Testis (tissue), 2 donors: ENCODE results near the gene EME1.

Source experiments
- CTCF ChIP-seq, 3 experiments: fragments of 450-650 bp in 2 of 3; fragments of 200-600 bp in 1 of 3; sonication (generic) in 1 of 3; IDR thresholded peaks; one replicate each; pipeline ENCODE4 v1.5.1; 2016 to 2019; ENCODE audit warnings: antibody characterized with exemption in 3 of 3, mild to moderate bottlenecking in 2 of 3, moderate library complexity in 1 of 3
- POLR2A ChIP-seq: fragments of 450-650 bp; IDR thresholded peaks from one replicate; pipeline ENCODE4 v1.6.1; 2017; ENCODE audit warnings: antibody characterized with exemption, mild to moderate bottlenecking, moderate library complexity

- no peak for TF ChIP-seq CTCF (IDR thresholded peaks at IDR 0.05)
- TF ChIP-seq POLR2A: no peak
Observed at GRCh38 chr17:50344731-50345365, 28.2 kb upstream of the EME1 start.
